ENCODE measurements around the gene PTPN1. TPM values are rescaled to one million over a fixed set of nuclear protein-coding genes. Genes with fewer than 3 reads are reported as not detected.

PTPN1 gene
- total and polyA plus RNA-seq, 4 donors: 5.8 to 10.6 (median 9.7) TPM

- peak; percentile 78 for DNase-seq (ENCODE audit: low spot score)
- no peak overlapping the region for H3K27ac ChIP-seq (ENCODE audit: low read depth in 1 of 2, low read length in 2 of 2)
- 61% methylated on average over 17 of the region's 17 CpGs for WGBS
Observed at GRCh38 chr20:50580016-50580747, 70.0 kb downstream of the PTPN1 start.

DNA sequence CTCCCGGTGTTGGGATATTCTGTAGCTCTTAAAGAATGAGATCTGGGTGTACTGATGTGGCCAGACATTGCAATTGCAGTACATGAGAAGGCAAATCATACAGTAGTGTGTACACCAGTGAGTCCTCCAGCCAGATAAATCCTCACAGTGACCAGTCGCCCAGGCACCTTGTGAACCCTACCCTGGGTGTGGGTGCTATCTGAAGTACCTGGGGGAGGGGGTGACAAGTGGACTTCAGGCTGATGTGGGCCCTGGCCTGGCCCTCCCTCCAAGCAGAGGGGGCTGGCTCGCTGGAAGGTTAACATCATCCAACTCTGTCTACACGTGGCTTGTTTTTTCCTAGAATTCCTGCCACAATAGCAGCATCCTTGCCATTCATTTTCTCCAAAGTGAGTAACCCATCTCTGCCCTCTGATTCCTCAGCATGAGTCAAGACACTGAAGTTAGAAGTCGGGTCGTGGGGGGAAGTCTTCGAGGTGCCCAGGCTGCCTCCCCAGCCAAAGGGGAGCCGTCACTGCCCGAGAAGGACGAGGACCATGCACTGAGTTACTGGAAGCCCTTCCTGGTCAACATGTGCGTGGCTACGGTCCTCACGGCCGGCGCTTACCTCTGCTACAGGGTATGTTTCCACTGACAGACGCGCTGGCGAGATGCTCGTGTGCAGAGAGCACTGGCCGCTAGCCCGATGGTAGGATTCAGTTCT lies 70.8 kb downstream of the PTPN1 start:
- H3K27ac ChIP-seq (ENCODE audit: low read depth in 1 of 2, low read length in 2 of 2): no peak overlapping the region
- TF ChIP-seq, protein P1, sequence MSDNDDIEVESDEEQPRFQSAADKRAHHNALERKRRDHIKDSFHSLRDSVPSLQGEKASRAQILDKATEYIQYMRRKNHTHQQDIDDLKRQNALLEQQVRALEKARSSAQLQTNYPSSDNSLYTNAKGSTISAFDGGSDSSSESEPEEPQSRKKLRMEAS (IDR thresholded peaks at IDR 0.05): no peak
- TF ChIP-seq YY1 (IDR thresholded peaks at IDR 0.05) (no peak), TAF1 (conservative IDR thresholded peaks at IDR 0.05) (no peak), HNF4A (conservative IDR thresholded peaks at IDR 0.05) (no peak), FOXA1 (IDR thresholded peaks at IDR 0.05) (no peak), HNF4G (IDR thresholded peaks at IDR 0.05) (no peak), FOXA2 (IDR thresholded peaks at IDR 0.05) (no peak), EGR1 (IDR thresholded peaks at IDR 0.05; ENCODE audit: low read depth in 2 of 2) (no peak), SP1 (IDR thresholded peaks at IDR 0.05) (no peak), GABPA (IDR thresholded peaks at IDR 0.05 in 1 of 2, conservative IDR thresholded peaks at IDR 0.05 in 1 of 2) (no peak), ZBTB33 (IDR thresholded peaks at IDR 0.05) (no peak), RAD21 (IDR thresholded peaks at IDR 0.05) (no peak), JUND (IDR thresholded peaks at IDR 0.05) (no peak)
- TF ChIP-seq, protein P2, sequence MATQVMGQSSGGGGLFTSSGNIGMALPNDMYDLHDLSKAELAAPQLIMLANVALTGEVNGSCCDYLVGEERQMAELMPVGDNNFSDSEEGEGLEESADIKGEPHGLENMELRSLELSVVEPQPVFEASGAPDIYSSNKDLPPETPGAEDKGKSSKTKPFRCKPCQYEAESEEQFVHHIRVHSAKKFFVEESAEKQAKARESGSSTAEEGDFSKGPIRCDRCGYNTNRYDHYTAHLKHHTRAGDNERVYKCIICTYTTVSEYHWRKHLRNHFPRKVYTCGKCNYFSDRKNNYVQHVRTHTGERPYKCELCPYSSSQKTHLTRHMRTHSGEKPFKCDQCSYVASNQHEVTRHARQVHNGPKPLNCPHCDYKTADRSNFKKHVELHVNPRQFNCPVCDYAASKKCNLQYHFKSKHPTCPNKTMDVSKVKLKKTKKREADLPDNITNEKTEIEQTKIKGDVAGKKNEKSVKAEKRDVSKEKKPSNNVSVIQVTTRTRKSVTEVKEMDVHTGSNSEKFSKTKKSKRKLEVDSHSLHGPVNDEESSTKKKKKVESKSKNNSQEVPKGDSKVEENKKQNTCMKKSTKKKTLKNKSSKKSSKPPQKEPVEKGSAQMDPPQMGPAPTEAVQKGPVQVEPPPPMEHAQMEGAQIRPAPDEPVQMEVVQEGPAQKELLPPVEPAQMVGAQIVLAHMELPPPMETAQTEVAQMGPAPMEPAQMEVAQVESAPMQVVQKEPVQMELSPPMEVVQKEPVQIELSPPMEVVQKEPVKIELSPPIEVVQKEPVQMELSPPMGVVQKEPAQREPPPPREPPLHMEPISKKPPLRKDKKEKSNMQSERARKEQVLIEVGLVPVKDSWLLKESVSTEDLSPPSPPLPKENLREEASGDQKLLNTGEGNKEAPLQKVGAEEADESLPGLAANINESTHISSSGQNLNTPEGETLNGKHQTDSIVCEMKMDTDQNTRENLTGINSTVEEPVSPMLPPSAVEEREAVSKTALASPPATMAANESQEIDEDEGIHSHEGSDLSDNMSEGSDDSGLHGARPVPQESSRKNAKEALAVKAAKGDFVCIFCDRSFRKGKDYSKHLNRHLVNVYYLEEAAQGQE (IDR thresholded peaks at IDR 0.05): no peak
- TF ChIP-seq, protein P3, sequence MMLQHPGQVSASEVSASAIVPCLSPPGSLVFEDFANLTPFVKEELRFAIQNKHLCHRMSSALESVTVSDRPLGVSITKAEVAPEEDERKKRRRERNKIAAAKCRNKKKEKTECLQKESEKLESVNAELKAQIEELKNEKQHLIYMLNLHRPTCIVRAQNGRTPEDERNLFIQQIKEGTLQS (IDR thresholded peaks at IDR 0.05): no peak
- TF ChIP-seq, protein P4, sequence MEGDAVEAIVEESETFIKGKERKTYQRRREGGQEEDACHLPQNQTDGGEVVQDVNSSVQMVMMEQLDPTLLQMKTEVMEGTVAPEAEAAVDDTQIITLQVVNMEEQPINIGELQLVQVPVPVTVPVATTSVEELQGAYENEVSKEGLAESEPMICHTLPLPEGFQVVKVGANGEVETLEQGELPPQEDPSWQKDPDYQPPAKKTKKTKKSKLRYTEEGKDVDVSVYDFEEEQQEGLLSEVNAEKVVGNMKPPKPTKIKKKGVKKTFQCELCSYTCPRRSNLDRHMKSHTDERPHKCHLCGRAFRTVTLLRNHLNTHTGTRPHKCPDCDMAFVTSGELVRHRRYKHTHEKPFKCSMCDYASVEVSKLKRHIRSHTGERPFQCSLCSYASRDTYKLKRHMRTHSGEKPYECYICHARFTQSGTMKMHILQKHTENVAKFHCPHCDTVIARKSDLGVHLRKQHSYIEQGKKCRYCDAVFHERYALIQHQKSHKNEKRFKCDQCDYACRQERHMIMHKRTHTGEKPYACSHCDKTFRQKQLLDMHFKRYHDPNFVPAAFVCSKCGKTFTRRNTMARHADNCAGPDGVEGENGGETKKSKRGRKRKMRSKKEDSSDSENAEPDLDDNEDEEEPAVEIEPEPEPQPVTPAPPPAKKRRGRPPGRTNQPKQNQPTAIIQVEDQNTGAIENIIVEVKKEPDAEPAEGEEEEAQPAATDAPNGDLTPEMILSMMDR (IDR thresholded peaks at IDR 0.05; ENCODE audit: low read depth, low read length, missing input control): no peak
- peaks cover 16 to 58% (median 48%) of the 10 kb centered on the region in 4 donors for H3K36me3 ChIP-seq (ENCODE audit: control insufficient read depth in 4 of 4, insufficient read depth in 3 of 4, low read depth in 1 of 4, low read length in 3 of 4)
- no peaks in the 10 kb centered on the region for H3K27me3 ChIP-seq (ENCODE audit: control insufficient read depth in 4 of 4, insufficient read depth in 4 of 4, low read length in 3 of 4)
- 90% methylated on average over 21 of the region's 21 CpGs for WGBS
- H3K9me3 ChIP-seq (ENCODE audit: control insufficient read depth in 4 of 4, low read length in 3 of 4): no peaks in the 10 kb centered on the region
- H3K4me3 ChIP-seq (ENCODE audit: low read depth in 1 of 3, low read length in 3 of 3): no peak overlapping the region
- H3K4me1 ChIP-seq (ENCODE audit: control insufficient read depth in 4 of 4, insufficient read depth in 4 of 4, low read length in 3 of 4): peaks cover 0 to 8% (median 2%) of the 10 kb centered on the region in 4 donors
- no peak overlapping the region for H3K9ac ChIP-seq (ENCODE audit: low read depth in 1 of 2, low read length in 2 of 2)
- DNase-seq (ENCODE audit: low spot score): no peak

More at GRCh38 chr20:50580016-50580747, 70.0 kb downstream of the PTPN1 start:
- H3K27me3 ChIP-seq (ENCODE audit: control insufficient read depth in 4 of 4, insufficient read depth in 4 of 4, low read length in 3 of 4): no peaks in the 10 kb centered on the region
- peaks cover 0 to 10% (median 4%) of the 10 kb centered on the region in 4 donors for H3K4me1 ChIP-seq (ENCODE audit: control insufficient read depth in 4 of 4, insufficient read depth in 4 of 4, low read length in 3 of 4)
- H3K9ac ChIP-seq (ENCODE audit: low read depth in 1 of 2, low read length in 2 of 2): no peak overlapping the region
- peak; percentile 23 to 39 for TF ChIP-seq RXRA (IDR thresholded peaks at IDR 0.05)
- peak; percentile 88 to 94 for TF ChIP-seq RAD21 (IDR thresholded peaks at IDR 0.05)
- TF ChIP-seq, protein P4 (IDR thresholded peaks at IDR 0.05; ENCODE audit: low read depth, low read length, missing input control): peak; percentile 74
- TF ChIP-seq SP1 (IDR thresholded peaks at IDR 0.05): no peak
- no peak overlapping the region for H3K4me3 ChIP-seq (ENCODE audit: low read depth in 1 of 3, low read length in 3 of 3)
- H3K9me3 ChIP-seq (ENCODE audit: control insufficient read depth in 4 of 4, low read length in 3 of 4): no peaks in the 10 kb centered on the region
- H3K36me3 ChIP-seq (ENCODE audit: control insufficient read depth in 4 of 4, insufficient read depth in 3 of 4, low read depth in 1 of 4, low read length in 3 of 4): peaks cover 16 to 53% (median 42%) of the 10 kb centered on the region in 4 donors
